Transverse colon (tissue), 4 donors: ENCODE results near the gene FOXL3.

ENCODE experiments used
- EP300 ChIP-seq: sonication (generic); formaldehyde crosslinking; IDR thresholded peaks from one replicate; pipeline ENCODE4 v1.6.1; 2017; ENCODE audit warnings: antibody characterized with exemption, low read depth
- POLR2A ChIP-seq: fragments of 450-650 bp; IDR thresholded peaks from one replicate; pipeline ENCODE4 v1.6.1; 2016; ENCODE audit warnings: antibody characterized with exemption, mild to moderate bottlenecking, moderate library complexity
- POLR2AphosphoS5 ChIP-seq, 3 donors: sonication (generic); formaldehyde crosslinking; IDR thresholded peaks; one replicate each; pipeline ENCODE4 v1.6.1; 2016; ENCODE audit warnings: antibody characterized with exemption in 3 of 3
- TF ChIP-seq, protein P1 (sequence below), 5 experiments: fragments of 200-600 bp in 3 of 5; fragments of 450-650 bp in 2 of 5; sonication (generic) in 3 of 5; IDR thresholded peaks; 1 replicate in 2 of 5; 2 replicates in 3 of 5; pipeline ENCODE4 v1.5.1; 2016 to 2017; ENCODE audit warnings: antibody characterized with exemption in 5 of 5, inconsistent platforms in 3 of 5, mild to moderate bottlenecking in 2 of 5, moderate library complexity in 1 of 5

DNA sequence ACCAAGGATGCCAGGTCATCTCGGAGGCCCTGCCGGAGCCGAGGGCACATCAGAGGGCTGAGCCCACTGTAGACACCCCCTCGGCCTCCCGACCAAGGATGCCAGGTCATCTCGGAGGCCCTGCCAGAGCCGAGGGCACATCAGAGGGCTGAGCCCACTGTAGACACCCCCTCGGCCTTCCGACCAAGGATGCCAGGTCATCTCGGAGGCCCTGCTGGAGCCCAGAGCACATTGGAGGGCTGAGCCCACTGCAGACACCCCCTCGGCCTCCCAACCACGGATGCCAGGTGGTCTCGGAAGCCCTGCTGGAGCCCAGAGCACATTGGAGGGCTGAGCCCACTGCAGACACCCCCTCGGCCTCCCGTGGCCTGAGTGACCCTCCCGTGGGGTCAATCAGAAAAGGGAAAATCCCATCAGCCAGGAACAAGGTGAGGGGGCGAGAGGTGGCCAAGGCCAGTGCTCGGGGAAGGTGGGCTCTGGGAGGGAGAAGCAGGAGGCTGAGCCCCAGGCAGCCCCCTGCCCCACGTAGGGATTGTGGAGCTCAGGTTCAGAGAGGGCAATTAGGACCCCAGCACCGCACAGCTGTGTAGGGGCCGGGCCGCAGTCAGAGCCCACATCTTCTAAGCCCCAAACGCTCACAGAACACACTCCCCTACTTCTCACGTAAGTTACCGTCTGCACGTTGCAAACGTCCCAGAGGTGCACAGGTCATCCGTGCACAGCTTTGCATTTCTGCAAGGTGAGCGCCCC lies 37.6 kb upstream of the FOXL3 start:
- TF ChIP-seq, protein P1, sequence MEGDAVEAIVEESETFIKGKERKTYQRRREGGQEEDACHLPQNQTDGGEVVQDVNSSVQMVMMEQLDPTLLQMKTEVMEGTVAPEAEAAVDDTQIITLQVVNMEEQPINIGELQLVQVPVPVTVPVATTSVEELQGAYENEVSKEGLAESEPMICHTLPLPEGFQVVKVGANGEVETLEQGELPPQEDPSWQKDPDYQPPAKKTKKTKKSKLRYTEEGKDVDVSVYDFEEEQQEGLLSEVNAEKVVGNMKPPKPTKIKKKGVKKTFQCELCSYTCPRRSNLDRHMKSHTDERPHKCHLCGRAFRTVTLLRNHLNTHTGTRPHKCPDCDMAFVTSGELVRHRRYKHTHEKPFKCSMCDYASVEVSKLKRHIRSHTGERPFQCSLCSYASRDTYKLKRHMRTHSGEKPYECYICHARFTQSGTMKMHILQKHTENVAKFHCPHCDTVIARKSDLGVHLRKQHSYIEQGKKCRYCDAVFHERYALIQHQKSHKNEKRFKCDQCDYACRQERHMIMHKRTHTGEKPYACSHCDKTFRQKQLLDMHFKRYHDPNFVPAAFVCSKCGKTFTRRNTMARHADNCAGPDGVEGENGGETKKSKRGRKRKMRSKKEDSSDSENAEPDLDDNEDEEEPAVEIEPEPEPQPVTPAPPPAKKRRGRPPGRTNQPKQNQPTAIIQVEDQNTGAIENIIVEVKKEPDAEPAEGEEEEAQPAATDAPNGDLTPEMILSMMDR (IDR thresholded peaks at IDR 0.05): no peak
- TF ChIP-seq EP300 (no peak), POLR2AphosphoS5 (IDR thresholded peaks at IDR 0.05) (no peak), POLR2A (no peak)
